ENCODE results near the gene CCNG2.

- no peak for TF ChIP-seq EZH2phosphoT487 (IDR thresholded peaks at IDR 0.05; ENCODE audit: borderline replicate concordance)
- TF ChIP-seq, protein P1, sequence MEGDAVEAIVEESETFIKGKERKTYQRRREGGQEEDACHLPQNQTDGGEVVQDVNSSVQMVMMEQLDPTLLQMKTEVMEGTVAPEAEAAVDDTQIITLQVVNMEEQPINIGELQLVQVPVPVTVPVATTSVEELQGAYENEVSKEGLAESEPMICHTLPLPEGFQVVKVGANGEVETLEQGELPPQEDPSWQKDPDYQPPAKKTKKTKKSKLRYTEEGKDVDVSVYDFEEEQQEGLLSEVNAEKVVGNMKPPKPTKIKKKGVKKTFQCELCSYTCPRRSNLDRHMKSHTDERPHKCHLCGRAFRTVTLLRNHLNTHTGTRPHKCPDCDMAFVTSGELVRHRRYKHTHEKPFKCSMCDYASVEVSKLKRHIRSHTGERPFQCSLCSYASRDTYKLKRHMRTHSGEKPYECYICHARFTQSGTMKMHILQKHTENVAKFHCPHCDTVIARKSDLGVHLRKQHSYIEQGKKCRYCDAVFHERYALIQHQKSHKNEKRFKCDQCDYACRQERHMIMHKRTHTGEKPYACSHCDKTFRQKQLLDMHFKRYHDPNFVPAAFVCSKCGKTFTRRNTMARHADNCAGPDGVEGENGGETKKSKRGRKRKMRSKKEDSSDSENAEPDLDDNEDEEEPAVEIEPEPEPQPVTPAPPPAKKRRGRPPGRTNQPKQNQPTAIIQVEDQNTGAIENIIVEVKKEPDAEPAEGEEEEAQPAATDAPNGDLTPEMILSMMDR (IDR thresholded peaks at IDR 0.05 in 2 of 3, conservative IDR thresholded peaks at IDR 0.05 in 1 of 3; ENCODE audit: borderline replicate concordance in 1 of 3, insufficient read depth in 1 of 3, low read depth in 2 of 3, low read length in 2 of 3), result no peak
- TF ChIP-seq ZFX (IDR thresholded peaks at IDR 0.05), result no peak
- TF ChIP-seq POLR2A (IDR thresholded peaks at IDR 0.05; ENCODE audit: borderline replicate concordance, extremely low read depth, insufficient read depth, insufficient read length), result no peak
These were observed 10.9 kb downstream of the CCNG2 start for GRCh38 chr4:77167866-77168265.
